GM21786 (cell line): ENCODE results near the gene IKBKE.

Experiments used
- ATAC-seq: cut with Tn5 transposase; IDR thresholded peaks from one replicate; pipeline ENCODE4 v1.9.1; 2021; ENCODE audit not compliant: unreplicated experiment

Gene IKBKE

GRCh38 chr1:206469933-206470691, at the start of gene IKBKE:
Gene IKBKE (plus strand): TSS chr1:206470476. CDS start chr1:206473228, 2,752 bp downstream.
- peak; percentile 68 for ATAC-seq

GRCh38 chr1:206421616-206422340, 48.5 kb upstream of the IKBKE start:
- ATAC-seq, result no peak

- no peak for ATAC-seq
Measured at GRCh38 chr1:206422525-206422924, 47.8 kb upstream of the IKBKE start.

GRCh38 chr1:206427291-206427690, 43.0 kb upstream of the IKBKE start:
- no peak for ATAC-seq

DNA sequence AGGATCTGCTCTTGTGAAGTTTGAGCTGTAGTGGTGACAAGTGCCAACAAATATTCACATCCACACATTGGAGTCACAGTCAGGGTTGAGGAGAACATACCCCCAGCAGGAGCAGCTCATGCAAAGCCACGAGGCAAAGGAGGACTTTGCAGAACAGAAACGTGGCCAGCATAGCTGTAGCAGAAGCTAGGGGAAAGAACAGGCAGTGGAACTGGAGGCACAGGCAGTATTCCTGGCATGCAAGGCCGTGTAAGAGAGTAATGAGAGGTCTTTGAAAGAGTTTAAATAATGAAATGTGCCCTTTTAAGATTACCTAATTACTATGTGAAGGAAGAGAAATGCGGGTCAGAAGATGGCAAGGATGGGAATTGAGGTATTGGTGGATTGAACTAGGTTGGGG, 40.9 kb upstream of the IKBKE start:
- no peak for ATAC-seq

DNA sequence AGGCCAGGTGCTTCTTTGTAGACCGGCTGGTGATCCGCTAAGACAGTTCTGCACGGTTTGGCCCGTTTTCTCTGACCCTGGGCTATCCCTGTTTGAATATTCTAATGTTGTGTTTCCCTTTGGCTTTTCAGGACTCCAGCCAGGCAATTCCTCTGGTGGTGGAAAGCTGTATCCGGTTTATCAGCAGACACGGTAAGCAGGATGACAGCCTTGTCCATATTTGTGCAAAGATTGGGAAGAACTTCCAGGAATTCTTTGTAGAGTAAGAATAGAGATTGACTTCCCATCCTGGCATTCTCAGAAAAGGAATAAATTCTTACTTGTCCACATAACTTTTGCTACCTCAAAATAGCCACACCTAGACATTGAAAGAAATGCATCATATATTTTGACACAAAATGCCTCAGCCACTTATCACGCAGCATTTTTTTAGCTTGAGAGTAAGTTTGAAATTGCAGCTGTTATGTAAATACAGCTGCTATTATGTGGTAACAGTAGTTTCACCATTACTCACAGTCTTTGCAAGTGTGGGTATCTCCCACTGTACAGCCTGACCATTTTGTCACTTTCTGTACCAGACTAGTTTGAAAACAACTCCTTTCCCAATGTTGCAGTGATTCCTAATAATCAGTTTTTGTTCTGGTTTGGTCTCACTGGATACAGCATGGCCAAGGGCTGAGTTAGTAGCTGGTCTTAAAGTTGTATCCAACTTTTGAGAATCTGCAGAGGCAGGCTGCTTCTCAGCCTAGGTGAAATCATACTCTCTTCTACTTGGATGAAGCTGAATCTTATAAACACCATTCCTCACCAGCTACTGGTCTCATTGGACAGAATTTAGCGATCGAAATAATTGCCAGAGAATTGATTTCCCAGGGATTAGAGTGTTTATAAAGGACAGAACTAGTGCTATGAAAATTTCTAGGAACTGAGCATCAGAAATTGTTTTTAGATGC, 40.0 kb upstream of the IKBKE start:
- peak; percentile 99 for ATAC-seq

DNA sequence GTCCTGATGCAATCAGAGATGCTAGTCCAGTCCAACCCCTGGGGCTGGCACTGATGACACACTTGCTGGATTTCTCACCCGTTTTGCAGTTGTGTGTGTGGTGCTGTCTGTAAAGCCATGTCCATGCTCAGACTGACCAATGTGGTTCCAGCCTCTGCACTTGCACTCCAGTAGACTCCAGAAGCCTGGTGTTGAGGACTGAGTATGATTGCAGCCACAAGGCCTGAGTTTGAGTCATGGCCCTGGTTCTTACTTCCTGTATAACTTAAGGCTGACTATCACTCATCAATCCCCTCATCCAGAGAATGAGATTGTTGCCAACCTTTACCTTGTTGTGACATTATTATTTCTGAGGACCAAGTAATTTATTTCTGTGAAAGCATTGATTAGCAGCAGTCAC, 34.8 kb upstream of the IKBKE start:
- ATAC-seq, result no peak

- no peak for ATAC-seq
Measured at GRCh38 chr1:206438554-206438953, 31.7 kb upstream of the IKBKE start.

DNA sequence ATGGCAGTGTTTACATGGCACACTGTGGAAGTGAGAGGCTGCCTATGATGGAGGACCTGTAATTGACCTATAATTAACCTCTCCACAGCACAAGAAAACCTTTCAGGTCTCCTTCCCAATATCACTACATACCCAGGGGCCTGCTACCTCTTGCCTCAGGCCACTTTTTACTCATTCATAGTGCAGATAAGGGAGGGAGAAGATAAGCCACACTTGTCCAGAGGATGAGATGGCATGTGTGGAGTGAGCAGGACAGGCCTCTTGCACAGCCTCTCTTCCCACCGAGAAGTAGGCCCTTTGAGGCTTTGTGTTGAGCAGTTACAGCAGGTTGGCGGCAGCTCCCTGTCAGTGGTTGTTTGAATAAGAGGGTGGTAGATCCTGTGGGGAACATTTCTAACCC, 31.1 kb upstream of the IKBKE start:
- ATAC-seq, result no peak

GRCh38 chr1:206441336-206441967, 28.8 kb upstream of the IKBKE start:
- ATAC-seq, result no peak

DNA sequence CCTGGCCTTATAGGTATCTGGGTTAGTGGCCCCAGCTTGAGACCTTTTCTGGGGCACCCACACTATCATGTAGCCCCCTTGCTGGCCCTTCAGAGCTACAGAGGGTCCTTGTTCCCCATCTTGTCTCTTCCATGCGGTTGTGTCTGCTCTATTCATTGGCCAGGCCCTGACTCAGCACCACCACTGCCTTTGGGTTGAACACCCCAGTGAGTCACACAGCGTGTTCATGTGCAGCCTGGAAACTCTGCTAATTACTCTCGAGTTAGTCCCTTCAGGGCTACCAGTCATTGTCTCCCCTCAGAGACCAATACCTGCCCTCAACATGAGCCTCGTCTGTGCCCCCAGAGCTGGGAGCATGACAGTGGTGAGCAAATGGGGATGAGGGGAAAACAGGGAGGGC, 28.2 kb upstream of the IKBKE start:
- no peak for ATAC-seq

GRCh38 chr1:206445116-206445515, 25.2 kb upstream of the IKBKE start:
- ATAC-seq, result no peak

- no peak for ATAC-seq
Measured at GRCh38 chr1:206445911-206446356, 24.3 kb upstream of the IKBKE start.

GRCh38 chr1:206446688-206447421, 23.4 kb upstream of the IKBKE start:
- ATAC-seq, result no peak

DNA sequence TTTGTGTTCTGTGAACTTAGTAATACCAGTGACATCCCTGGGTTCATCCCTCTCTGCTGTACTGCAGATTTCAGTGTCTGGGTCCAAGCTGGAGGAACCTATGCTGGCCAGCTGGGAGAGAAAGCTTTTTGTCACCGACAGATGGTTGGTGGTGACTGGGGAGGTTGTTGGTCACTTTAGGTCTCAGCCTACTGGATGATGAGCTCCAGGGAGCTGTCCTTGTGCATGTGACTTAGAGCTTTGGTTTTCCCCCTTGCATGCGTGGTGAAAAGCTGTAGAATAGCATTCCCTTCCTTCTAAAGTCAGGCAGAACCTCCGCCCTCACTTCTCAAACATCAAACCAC, 22.9 kb upstream of the IKBKE start:
- ATAC-seq, result no peak

- ATAC-seq, result no peak
Measured at GRCh38 chr1:206447792-206448191, 22.5 kb upstream of the IKBKE start.

DNA sequence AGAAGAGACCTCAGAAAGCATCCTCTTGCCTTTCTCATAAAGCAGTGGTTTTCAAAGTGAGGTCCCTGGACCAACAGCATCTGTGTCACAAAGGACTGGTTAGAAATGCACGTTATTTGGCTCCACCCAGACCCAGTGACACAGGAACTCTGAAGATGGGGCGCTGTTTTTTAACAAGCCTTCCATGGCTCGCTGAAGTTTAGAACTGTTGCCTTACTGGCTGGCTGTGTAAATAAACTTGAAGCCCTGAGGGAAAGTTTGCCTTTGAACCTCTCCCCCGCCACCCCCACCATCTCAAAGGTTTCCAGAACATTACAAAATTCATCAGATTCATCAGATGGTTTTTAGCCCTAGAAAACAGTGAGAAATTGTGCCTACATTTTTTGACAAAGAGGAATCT, 21.8 kb upstream of the IKBKE start:
- ATAC-seq, result no peak

DNA sequence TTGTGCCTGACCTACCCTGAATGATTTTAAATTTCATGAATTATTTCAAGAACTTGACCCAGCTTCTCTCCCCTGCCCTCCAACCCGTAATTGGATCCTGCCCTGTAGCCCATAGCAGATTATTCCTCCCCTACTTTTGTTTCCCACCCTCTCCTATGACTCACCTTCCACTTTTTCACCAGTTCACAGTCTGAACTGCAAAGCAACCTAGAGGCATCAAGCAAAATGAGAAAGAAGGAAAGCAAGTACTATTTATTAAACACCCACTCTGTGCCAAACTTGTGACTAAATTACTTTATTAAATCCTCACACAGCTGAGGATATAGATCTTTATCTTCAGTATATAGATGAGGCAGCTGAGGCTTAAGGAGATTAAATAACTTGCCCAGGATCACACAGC, 20.7 kb upstream of the IKBKE start:
- no peak for ATAC-seq

DNA sequence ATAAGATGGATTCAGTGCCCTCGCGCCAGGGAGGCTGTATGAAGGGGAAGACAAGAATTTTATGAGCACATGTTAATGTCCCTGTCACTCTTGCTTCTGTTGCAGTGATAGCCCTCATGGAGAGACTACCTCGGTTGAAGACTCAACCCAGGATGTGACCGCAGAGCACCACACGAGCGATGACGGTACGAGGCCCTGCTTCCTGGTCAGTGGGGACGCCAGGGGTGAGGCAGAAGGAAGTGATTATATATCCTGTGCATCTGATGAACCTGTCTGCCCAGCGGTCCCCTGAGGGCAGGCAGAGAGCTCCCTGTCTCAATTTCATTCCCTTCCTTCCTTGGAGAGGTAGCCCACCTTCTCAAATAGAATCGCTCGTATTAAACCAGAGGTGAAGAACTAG, 20.0 kb upstream of the IKBKE start:
- ATAC-seq, result no peak

- no peak for ATAC-seq
Measured at GRCh38 chr1:206451134-206451686, 19.1 kb upstream of the IKBKE start.
